Measurements from ENCODE around the gene PDZRN3. TPM values are rescaled to one million over a fixed set of nuclear protein-coding genes. Genes with fewer than 3 reads are reported as not detected.

Gene PDZRN3
- total and polyA plus RNA-seq, 8 donors = 4.5 to 10.9 (median 7.4) TPM

GRCh38 chr3:73605412-73605811 is 19.3 kb downstream of the PDZRN3 start:
- H3K4me1 ChIP-seq = peaks cover 0 to 8% (median 5%) of the 10 kb centered on the region in 3 donors
- no peak for FAIRE-seq
- WGBS, 2 donors = 63 to 71% methylated on average over 1 of the region's 1 CpG
- H3K27ac ChIP-seq = no peak overlapping the region
- intact Hi-C loops (cut with DNase I) = no loop called here
- no peak overlapping the region for H3K4me3 ChIP-seq
- ATAC-seq = peak in 3 of 4 donors; percentile 27 to 58 (median 46)
- H3K36me3 ChIP-seq = peaks cover 0 to 5% (median 0%) of the 10 kb centered on the region in 3 donors
- no peaks in the 10 kb centered on the region for H3K27me3 ChIP-seq
- DNase-seq = no peak
- no peak for TF ChIP-seq CTCF (IDR thresholded peaks at IDR 0.05)
- H3K9me3 ChIP-seq = no peaks in the 10 kb centered on the region

- Histone ChIP-seq H3K4me1 (peaks cover 0 to 7% (median 5%) of the 10 kb centered on the region in 3 donors), H3K9me3 (no peaks in the 10 kb centered on the region), H3K27me3 (no peaks in the 10 kb centered on the region), H3K4me3 (no peak overlapping the region), H3K27ac (no peak overlapping the region), H3K36me3 (peaks cover 0 to 5% (median 0%) of the 10 kb centered on the region in 3 donors)
- no peak for TF ChIP-seq CTCF (IDR thresholded peaks at IDR 0.05)
- ATAC-seq = peak in 1 of 4 donors; percentile 18
- no peak for FAIRE-seq
- intact Hi-C loops (cut with DNase I) = no loop called here
- 82 to 85% methylated on average over 3 of the region's 3 CpGs for WGBS, 2 donors
- no peak for DNase-seq
Observed at GRCh38 chr3:73604451-73604850, 20.3 kb downstream of the PDZRN3 start.

- H3K27ac ChIP-seq = no peak overlapping the region
- TF ChIP-seq CTCF (IDR thresholded peaks at IDR 0.05) = no peak
- peaks cover 0 to 4% (median 0%) of the 10 kb centered on the region in 3 donors for H3K4me1 ChIP-seq
Observed at GRCh38 chr3:73603762-73604171, 21.0 kb downstream of the PDZRN3 start.

GRCh38 chr3:73602170-73602569 is 22.6 kb downstream of the PDZRN3 start:
- Histone ChIP-seq H3K27me3 (no peaks in the 10 kb centered on the region), H3K36me3 (peaks cover 0 to 5% (median 0%) of the 10 kb centered on the region in 3 donors), H3K27ac (no peak overlapping the region), H3K4me3 (no peak overlapping the region), H3K9me3 (no peaks in the 10 kb centered on the region), H3K4me1 (no peaks in the 10 kb centered on the region)
- FAIRE-seq (no peak), ATAC-seq (no peak), DNase-seq (no peak)
- no peak for TF ChIP-seq CTCF (IDR thresholded peaks at IDR 0.05)
- intact Hi-C loops (cut with DNase I) = no loop called here
- WGBS, 2 donors = 85 to 91% methylated on average over 3 of the region's 3 CpGs

More at GRCh38 chr3:73603762-73604171, 21.0 kb downstream of the PDZRN3 start:
- Histone ChIP-seq H3K36me3 (peaks cover 0 to 5% (median 0%) of the 10 kb centered on the region in 3 donors), H3K27me3 (no peaks in the 10 kb centered on the region), H3K9me3 (no peaks in the 10 kb centered on the region), H3K4me3 (no peak overlapping the region)
- intact Hi-C loops (cut with DNase I) = no loop called here
- FAIRE-seq (no peak), DNase-seq (no peak), ATAC-seq (no peak)
- 90 to 93% methylated on average over 1 of the region's 1 CpG for WGBS, 2 donors

- WGBS, 2 donors = 91 to 94% methylated on average over 2 of the region's 2 CpGs
- no peak for TF ChIP-seq CTCF (IDR thresholded peaks at IDR 0.05)
- H3K27ac ChIP-seq = no peak overlapping the region
- no peak overlapping the region for H3K4me3 ChIP-seq
- intact Hi-C loops (cut with DNase I) = no loop called here
- no peaks in the 10 kb centered on the region for H3K27me3 ChIP-seq
- no peak for FAIRE-seq
- no peak for ATAC-seq
- H3K9me3 ChIP-seq = no peaks in the 10 kb centered on the region
- H3K4me1 ChIP-seq = no peaks in the 10 kb centered on the region
- no peak for DNase-seq
- peaks cover 0 to 5% (median 0%) of the 10 kb centered on the region in 3 donors for H3K36me3 ChIP-seq
Observed at GRCh38 chr3:73601481-73601880, 23.3 kb downstream of the PDZRN3 start.

Data from pancreas (tissue), 10 donors.